Hematopoietic multipotent progenitor cell treated with erythropoietin and hydrocortisone succinate and interleukin-3 and kit ligand, for 15 days (in vitro differentiated cells): ENCODE data around the gene SHD.
"Not testable (repeated sequence)": the region's sequence is repeated elsewhere in the genome, so short reads cannot be mapped to it uniquely, and the experiment has no call there.

Experiments
- DNase-seq: peaks from one replicate; pipeline ENCODE4 v3.0.0-alpha.2; 2015; ENCODE audit warnings: low spot score

Gene SHD

GRCh38 chr19:4327252-4327876 lies 48.3 kb downstream of the SHD start:
- peak; percentile 84 for DNase-seq

DNA sequence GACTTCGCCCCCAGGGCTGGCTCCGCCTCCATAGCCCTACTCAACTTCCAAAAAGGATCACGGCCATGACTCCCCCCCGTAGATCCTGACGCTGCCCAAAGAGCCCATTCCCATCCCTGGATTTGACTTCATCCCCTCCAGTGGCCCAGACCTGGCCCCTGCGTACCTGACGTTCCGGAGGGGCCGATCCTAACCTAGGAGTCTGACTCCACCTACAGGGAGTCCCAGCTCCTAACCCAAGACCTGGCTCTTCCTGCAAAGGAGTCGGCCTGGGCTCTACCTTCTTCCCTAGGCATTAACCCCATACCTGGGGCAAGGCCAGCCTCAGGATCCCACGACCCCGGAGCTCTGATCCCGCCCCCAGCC lies 48.8 kb downstream of the SHD start:
- no peak for DNase-seq

GRCh38 chr19:4328243-4328990 lies 49.4 kb downstream of the SHD start:
- peak; percentile 88 for DNase-seq

GRCh38 chr19:4328991-4329681 lies 50.1 kb downstream of the SHD start:
- DNase-seq = not testable (repeated sequence)

DNA sequence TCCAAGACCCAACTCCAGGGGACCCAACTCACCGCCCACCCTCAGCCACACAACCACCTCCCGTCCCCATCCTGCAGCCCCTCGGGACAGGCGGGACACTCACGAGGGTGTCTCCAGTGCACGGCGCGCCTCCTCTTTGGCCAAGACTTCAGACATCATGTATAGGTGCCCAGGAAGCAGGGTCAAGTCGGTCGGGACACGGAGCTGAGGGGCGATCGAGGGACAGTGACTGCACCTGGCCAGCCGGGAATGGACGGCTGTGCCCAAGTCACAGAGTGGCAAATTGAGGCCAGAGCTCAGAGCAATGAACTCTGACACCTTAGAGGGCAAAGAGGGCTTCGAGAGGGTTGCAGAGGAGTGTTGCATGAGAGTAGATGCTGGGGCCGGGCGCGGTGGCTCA lies 50.8 kb downstream of the SHD start:
- DNase-seq = no peak

DNA sequence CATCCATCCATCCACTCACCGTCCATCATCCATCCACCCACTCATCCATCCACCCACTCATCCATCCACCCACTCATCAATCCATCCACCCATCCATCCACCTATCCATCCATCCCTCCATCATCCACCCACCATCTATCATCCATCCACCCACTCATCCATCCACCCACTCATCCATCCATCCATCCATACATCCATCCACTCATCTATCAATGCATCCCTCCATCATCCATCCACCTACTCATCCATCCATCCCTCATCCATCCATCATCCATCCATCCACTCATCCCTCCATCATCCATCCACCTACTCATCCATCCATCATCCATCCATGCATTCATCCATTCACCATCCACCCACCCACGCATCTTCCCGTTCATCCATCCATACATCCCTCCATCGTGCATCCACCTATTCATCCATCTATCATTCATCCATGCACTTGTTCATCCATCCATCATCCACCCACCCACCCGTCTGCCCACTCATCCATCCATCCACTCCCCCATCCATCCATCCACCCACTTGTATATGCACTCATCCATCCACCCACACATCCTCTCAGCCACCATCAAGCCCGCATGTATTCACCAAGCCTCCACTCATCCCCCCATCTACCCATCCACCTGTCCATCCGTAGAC lies 56.0 kb downstream of the SHD start:
- no peak for DNase-seq

DNA sequence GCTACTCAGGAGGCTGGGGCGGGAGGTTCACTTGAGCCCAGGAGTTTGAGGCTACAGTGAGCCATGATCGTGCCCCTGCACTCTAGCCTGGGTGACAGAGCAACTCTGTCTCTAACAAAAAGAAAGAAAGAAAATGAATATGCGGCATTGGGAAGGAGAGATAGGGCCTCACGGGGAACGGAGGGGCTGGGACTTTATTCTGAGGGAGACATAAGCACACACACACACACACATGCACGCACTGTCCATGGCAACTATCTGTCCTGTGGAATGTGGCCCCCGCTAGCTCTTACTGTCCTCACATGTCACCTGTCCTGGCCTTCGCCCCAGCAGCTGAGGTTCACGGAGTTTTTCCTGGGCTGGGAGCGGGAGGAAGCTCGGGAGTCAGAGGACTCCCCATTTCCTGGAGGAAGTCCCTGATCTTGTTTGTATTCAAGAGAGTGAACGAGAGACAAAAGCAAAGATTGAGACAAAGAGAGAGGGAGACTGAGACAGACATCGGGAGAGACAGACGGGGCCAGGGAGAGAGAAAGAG lies 58.9 kb downstream of the SHD start:
- no peak for DNase-seq

GRCh38 chr19:4338441-4339355 lies 59.6 kb downstream of the SHD start, which contains the start of gene STAP2:
Gene STAP2, minus strand, starts transcription at chr19:4338827. Its CDS starts 74 bp downstream, at chr19:4338753.
- DNase-seq = no peak
